ENCODE measurements around the gene DLG2. TPM values are rescaled to one million over a fixed set of nuclear protein-coding genes. Genes with fewer than 3 reads are reported as not detected.
"Not testable (repeated sequence)": the region's sequence is repeated elsewhere in the genome, so short reads cannot be mapped to it uniquely, and the experiment has no call there.

Gene DLG2
- total RNA-seq, 4 donors from 2014 or later = 1.3 to 4.7 (median 2.4) TPM

GRCh38 chr11:85127349-85127748 is 499.8 kb downstream of the DLG2 start:
- H3K36me3 ChIP-seq = no peaks in the 10 kb centered on the region
- no peaks in the 10 kb centered on the region for H3K4me1 ChIP-seq
- intact Hi-C loops (cut with DNase I; ENCODE audit: low total_unique reads) (no loop called here), in situ Hi-C loops (cut with MboI; ENCODE audit: low sequenced_read_pairs in 4 of 4) (no loop called here)
- no peak overlapping the region for H3K27ac ChIP-seq
- H3K4me3 ChIP-seq = no peak overlapping the region
- no peaks in the 10 kb centered on the region for H3K27me3 ChIP-seq
- no peak for DNase-seq
- no peak for ATAC-seq
- H3K9me3 ChIP-seq = no peaks in the 10 kb centered on the region
- no peak for TF ChIP-seq CTCF (IDR thresholded peaks at IDR 0.05 in 4 of 5, conservative IDR thresholded peaks at IDR 0.05 in 1 of 5)
- no peak for TF ChIP-seq POLR2A (IDR thresholded peaks at IDR 0.05)

DNA sequence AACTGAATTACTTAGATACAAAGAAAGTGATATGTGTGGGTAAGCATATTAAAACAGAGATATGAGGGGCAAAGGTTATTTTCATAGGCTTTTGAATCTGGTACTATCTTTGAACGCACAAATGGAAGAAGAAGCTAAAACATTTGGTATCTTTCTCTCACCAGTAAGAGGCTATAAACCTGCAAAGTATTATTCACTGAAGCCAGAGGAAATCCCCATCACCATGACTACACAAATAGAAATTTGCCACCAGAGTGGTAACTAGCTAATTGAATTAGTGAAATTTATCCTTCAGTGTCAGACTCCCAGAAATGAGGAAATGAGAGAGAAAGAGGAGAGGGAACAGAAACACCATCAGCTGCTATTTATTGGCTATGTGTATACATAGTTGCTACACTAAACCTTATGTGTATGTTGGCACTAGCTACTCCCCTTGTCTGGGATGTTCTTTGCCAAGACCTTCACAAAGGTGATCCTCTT is 503.4 kb downstream of the DLG2 start:
- Histone ChIP-seq H3K9me3 (no peaks in the 10 kb centered on the region), H3K27ac (no peak overlapping the region), H3K36me3 (no peaks in the 10 kb centered on the region), H3K4me3 (no peak overlapping the region), H3K4me1 (no peaks in the 10 kb centered on the region), H3K27me3 (no peaks in the 10 kb centered on the region)
- DNase-seq (no peak), ATAC-seq (no peak)
- TF ChIP-seq POLR2A (IDR thresholded peaks at IDR 0.05) (no peak), CTCF (IDR thresholded peaks at IDR 0.05 in 4 of 5, conservative IDR thresholded peaks at IDR 0.05 in 1 of 5) (no peak)
- in situ Hi-C loops (cut with MboI; ENCODE audit: low sequenced_read_pairs in 4 of 4) = no loop called here
- intact Hi-C loops (cut with DNase I; ENCODE audit: low total_unique reads) = no loop called here

DNA sequence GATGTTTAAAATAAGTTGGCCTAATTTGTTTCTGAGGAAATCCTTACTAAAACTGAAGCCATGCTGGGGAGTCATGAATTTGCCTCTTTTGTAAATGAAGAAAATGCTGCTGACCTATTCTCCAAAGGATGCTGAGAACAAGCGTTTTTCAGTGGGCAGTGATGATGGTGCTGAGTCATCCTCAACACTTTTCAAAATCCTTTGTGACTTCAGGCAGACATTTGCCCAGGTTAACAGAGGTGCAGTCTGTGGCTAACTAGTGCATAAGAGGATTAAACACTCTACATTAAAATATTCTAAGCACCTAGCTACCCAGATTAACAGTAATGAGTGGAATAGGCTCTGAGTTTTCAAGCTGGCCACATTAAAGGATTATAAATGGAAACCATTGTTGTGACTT is 509.0 kb downstream of the DLG2 start:
- ATAC-seq (no peak), DNase-seq (no peak)
- Histone ChIP-seq H3K36me3 (no peaks in the 10 kb centered on the region), H3K27ac (no peak overlapping the region), H3K9me3 (no peaks in the 10 kb centered on the region), H3K27me3 (no peaks in the 10 kb centered on the region), H3K4me1 (no peaks in the 10 kb centered on the region), H3K4me3 (no peak overlapping the region)
- TF ChIP-seq CTCF (IDR thresholded peaks at IDR 0.05 in 4 of 5, conservative IDR thresholded peaks at IDR 0.05 in 1 of 5) (no peak), POLR2A (IDR thresholded peaks at IDR 0.05) (no peak)
- intact Hi-C loops (cut with DNase I; ENCODE audit: low total_unique reads) (no loop called here), in situ Hi-C loops (cut with MboI; ENCODE audit: low sequenced_read_pairs in 4 of 4) (no loop called here)

DNA sequence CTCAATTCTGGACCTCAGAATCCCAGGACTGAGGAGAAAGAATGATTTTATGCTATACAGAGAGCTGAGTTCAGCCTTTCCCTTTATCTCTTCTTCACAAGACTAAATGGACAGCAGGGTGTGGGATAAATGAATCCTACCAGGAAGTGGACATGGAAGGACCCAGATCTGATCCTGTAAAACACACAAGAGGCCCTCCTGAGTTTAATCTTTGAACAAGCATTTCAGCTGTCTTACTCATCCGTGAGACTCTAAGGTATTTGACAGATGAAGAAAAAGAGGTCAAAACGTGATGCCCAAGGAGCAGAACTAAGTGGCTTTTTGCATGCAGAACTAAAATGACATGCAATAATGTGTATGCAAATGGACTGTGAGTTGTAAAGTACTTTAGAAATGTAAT is 511.3 kb downstream of the DLG2 start:
- ATAC-seq = no peak
- DNase-seq = no peak
- Histone ChIP-seq H3K4me3 (no peak overlapping the region), H3K27ac (no peak overlapping the region), H3K4me1 (no peaks in the 10 kb centered on the region), H3K36me3 (no peaks in the 10 kb centered on the region), H3K27me3 (no peaks in the 10 kb centered on the region), H3K9me3 (no peaks in the 10 kb centered on the region)
- in situ Hi-C loops (cut with MboI; ENCODE audit: low sequenced_read_pairs in 4 of 4) (no loop called here), intact Hi-C loops (cut with DNase I; ENCODE audit: low total_unique reads) (no loop called here)
- TF ChIP-seq POLR2A (IDR thresholded peaks at IDR 0.05) (no peak), CTCF (IDR thresholded peaks at IDR 0.05 in 4 of 5, conservative IDR thresholded peaks at IDR 0.05 in 1 of 5) (no peak)

GRCh38 chr11:85114786-85115185 is 512.4 kb downstream of the DLG2 start:
- in situ Hi-C loops (cut with MboI; ENCODE audit: low sequenced_read_pairs in 4 of 4) = no loop called here
- Histone ChIP-seq H3K4me3 (no peak overlapping the region), H3K9me3 (no peaks in the 10 kb centered on the region), H3K36me3 (no peaks in the 10 kb centered on the region), H3K27me3 (no peaks in the 10 kb centered on the region), H3K27ac (no peak overlapping the region), H3K4me1 (no peaks in the 10 kb centered on the region)
- intact Hi-C loops (cut with DNase I; ENCODE audit: low total_unique reads) = no loop called here
- TF ChIP-seq CTCF (IDR thresholded peaks at IDR 0.05 in 4 of 5, conservative IDR thresholded peaks at IDR 0.05 in 1 of 5) = no peak
- no peak for TF ChIP-seq POLR2A (IDR thresholded peaks at IDR 0.05)
- ATAC-seq (no peak), DNase-seq (no peak)

GRCh38 chr11:85110246-85110645 is 516.9 kb downstream of the DLG2 start:
- H3K27ac ChIP-seq; H3K27me3 ChIP-seq; H3K9me3 ChIP-seq; H3K4me3 ChIP-seq; DNase-seq; H3K4me1 ChIP-seq; ATAC-seq; intact Hi-C loops (cut with DNase I; ENCODE audit: low total_unique reads); H3K36me3 ChIP-seq; in situ Hi-C loops (cut with MboI; ENCODE audit: low sequenced_read_pairs in 4 of 4): not testable (repeated sequence)
